Measurements from ENCODE around the gene GPC1.
"Not testable (repeated sequence)": the region's sequence is repeated elsewhere in the genome, so short reads cannot be mapped to it uniquely, and the experiment has no call there.

The GPC1 gene

GRCh38 chr2:240435457-240435947 lies at the start of gene GPC1:
Gene GPC1, plus strand, starts transcription at chr2:240435663. Its CDS starts 256 bp downstream, at chr2:240435919.
- Histone ChIP-seq H3K9me3 (ENCODE audit: insufficient read depth, low read length) (no peaks in the 10 kb centered on the region), H3K27ac (ENCODE audit: low read length) (no peak within 1 kb of the TSS; the same call in 1 of the 2 replicates), H3K79me2 (ENCODE audit: low read length) (no peaks in the 10 kb centered on the region), H3K9ac (ENCODE audit: low read length) (peak within 1 kb of the TSS; percentile 94), H3K27me3 (ENCODE audit: low read depth, low read length) (no peaks in the 10 kb centered on the region), H3K4me1 (ENCODE audit: low read length) (no peaks in the 10 kb centered on the region), H3K4me3 (ENCODE audit: low read length) (peak within 1 kb of the TSS; percentile 98), H3K36me3 (replicated peaks; ENCODE audit: low read depth, low read length) (no peaks in the 10 kb centered on the region), H2AFZ (ENCODE audit: low read depth, low read length) (peak within 1 kb of the TSS; percentile 94), H4K20me1 (ENCODE audit: insufficient read depth, low read length) (no peaks in the 10 kb centered on the region), H3K4me2 (ENCODE audit: low read length) (peak within 1 kb of the TSS; percentile 98)
- TF ChIP-seq, protein P1, sequence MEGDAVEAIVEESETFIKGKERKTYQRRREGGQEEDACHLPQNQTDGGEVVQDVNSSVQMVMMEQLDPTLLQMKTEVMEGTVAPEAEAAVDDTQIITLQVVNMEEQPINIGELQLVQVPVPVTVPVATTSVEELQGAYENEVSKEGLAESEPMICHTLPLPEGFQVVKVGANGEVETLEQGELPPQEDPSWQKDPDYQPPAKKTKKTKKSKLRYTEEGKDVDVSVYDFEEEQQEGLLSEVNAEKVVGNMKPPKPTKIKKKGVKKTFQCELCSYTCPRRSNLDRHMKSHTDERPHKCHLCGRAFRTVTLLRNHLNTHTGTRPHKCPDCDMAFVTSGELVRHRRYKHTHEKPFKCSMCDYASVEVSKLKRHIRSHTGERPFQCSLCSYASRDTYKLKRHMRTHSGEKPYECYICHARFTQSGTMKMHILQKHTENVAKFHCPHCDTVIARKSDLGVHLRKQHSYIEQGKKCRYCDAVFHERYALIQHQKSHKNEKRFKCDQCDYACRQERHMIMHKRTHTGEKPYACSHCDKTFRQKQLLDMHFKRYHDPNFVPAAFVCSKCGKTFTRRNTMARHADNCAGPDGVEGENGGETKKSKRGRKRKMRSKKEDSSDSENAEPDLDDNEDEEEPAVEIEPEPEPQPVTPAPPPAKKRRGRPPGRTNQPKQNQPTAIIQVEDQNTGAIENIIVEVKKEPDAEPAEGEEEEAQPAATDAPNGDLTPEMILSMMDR (IDR thresholded peaks at IDR 0.05; ENCODE audit: low read depth, low read length), result no peak
- TF ChIP-seq EZH2phosphoT487 (IDR thresholded peaks at IDR 0.05; ENCODE audit: low read depth), result no peak

DNA sequence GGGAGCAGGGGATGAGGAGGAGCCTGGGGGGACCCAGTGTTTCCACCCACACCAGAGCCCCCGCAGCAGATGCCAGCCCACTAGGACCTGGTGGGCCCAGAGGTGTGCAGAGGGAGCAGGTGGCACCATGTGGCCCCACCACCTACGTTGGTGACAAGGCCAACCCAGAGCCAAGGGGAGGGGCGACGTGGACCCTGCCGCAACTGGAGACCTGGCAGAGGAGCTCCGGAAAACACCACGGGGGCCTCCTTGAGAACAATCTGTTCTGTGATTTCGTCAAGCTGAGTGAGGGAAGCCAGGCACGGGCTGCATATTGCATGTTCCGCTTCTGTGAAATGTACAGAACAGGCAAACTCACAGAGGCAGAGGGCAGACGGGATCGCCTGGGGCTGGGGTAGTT lies 49.1 kb upstream of the GPC1 start:
- Histone ChIP-seq H3K9ac (ENCODE audit: low read length) (no peak overlapping the region), H3K27me3 (ENCODE audit: low read depth, low read length) (no peaks in the 10 kb centered on the region), H3K4me2 (ENCODE audit: low read length) (no peak overlapping the region), H3K9me3 (ENCODE audit: insufficient read depth, low read length) (no peaks in the 10 kb centered on the region), H3K27ac (ENCODE audit: low read length) (no peak overlapping the region), H3K79me2 (ENCODE audit: low read length) (no peaks in the 10 kb centered on the region), H2AFZ (ENCODE audit: low read depth, low read length) (no peak overlapping the region), H3K4me3 (ENCODE audit: low read length) (no peak overlapping the region), H3K36me3 (replicated peaks; ENCODE audit: low read depth, low read length) (no peaks in the 10 kb centered on the region), H3K4me1 (ENCODE audit: low read length) (no peaks in the 10 kb centered on the region), H4K20me1 (ENCODE audit: insufficient read depth, low read length) (no peaks in the 10 kb centered on the region)
- no peak for TF ChIP-seq EZH2phosphoT487 (IDR thresholded peaks at IDR 0.05; ENCODE audit: low read depth)
- TF ChIP-seq, protein P1 (IDR thresholded peaks at IDR 0.05; ENCODE audit: low read depth, low read length), result no peak

- H3K9ac ChIP-seq (ENCODE audit: low read length); H3K27ac ChIP-seq (ENCODE audit: low read length); H3K9me3 ChIP-seq (ENCODE audit: insufficient read depth, low read length); H3K4me3 ChIP-seq (ENCODE audit: low read length); H2AFZ ChIP-seq (ENCODE audit: low read depth, low read length); H3K4me2 ChIP-seq (ENCODE audit: low read length); H3K27me3 ChIP-seq (ENCODE audit: low read depth, low read length); H3K4me1 ChIP-seq (ENCODE audit: low read length); H3K36me3 ChIP-seq (replicated peaks; ENCODE audit: low read depth, low read length); H3K79me2 ChIP-seq (ENCODE audit: low read length); H4K20me1 ChIP-seq (ENCODE audit: insufficient read depth, low read length): not testable (repeated sequence)
Measured at GRCh38 chr2:240386743-240387142, 48.7 kb upstream of the GPC1 start.

GRCh38 chr2:240387325-240387668 lies 48.2 kb upstream of the GPC1 start:
- no peak overlapping the region for H3K27ac ChIP-seq (ENCODE audit: low read length)
- no peak for TF ChIP-seq EZH2phosphoT487 (IDR thresholded peaks at IDR 0.05; ENCODE audit: low read depth)
- TF ChIP-seq, protein P1 (IDR thresholded peaks at IDR 0.05; ENCODE audit: low read depth, low read length), result no peak
- H4K20me1 ChIP-seq (ENCODE audit: insufficient read depth, low read length), result no peaks in the 10 kb centered on the region
- no peaks in the 10 kb centered on the region for H3K4me1 ChIP-seq (ENCODE audit: low read length)
- H2AFZ ChIP-seq (ENCODE audit: low read depth, low read length), result no peak overlapping the region
- H3K4me3 ChIP-seq (ENCODE audit: low read length), result no peak overlapping the region
- no peaks in the 10 kb centered on the region for H3K36me3 ChIP-seq (replicated peaks; ENCODE audit: low read depth, low read length)
- no peaks in the 10 kb centered on the region for H3K9me3 ChIP-seq (ENCODE audit: insufficient read depth, low read length)
- H3K9ac ChIP-seq (ENCODE audit: low read length), result no peak overlapping the region
- no peaks in the 10 kb centered on the region for H3K79me2 ChIP-seq (ENCODE audit: low read length)
- H3K4me2 ChIP-seq (ENCODE audit: low read length), result no peak overlapping the region
- no peaks in the 10 kb centered on the region for H3K27me3 ChIP-seq (ENCODE audit: low read depth, low read length)

Data from OCI-LY3 (cell line).